H1 (cell line): Measurements from ENCODE around the gene FBXO21. TPM values are rescaled to one million over a fixed set of nuclear protein-coding genes. Genes with fewer than 3 reads are reported as not detected.

Experiments
- CTCF ChIA-PET: fragments of 300-600 bp; sonication (Branson Sonifier 250); formaldehyde crosslinking; loops from one replicate; lab custom pipeline; 2021; ENCODE audit not compliant: partially characterized antibody; lab: Charles Lee
- POLR2A ChIA-PET: fragments of 300-600 bp; sonication (Branson Sonifier 250); formaldehyde crosslinking; loops from one replicate; lab custom pipeline; 2021; ENCODE audit warnings: inconsistent platforms; ENCODE audit not compliant: partially characterized antibody; lab: Charles Lee
- DNase-seq, 2 experiments: peaks; one replicate each; pipeline versions ENCODE4 v3.0.0 to v3.0.0-alpha.2; 2010 to 2022; ENCODE audit warnings: low spot score in 2 of 2, low read depth in 1 of 2, mixed read lengths in 1 of 2
- FAIRE-seq: peaks from 2 replicates; lab custom pipeline; 2011; peaks lifted over from hg19 to GRCh38; lab: Jason Lieb, UNC
- H2AFZ ChIP-seq: 2 replicates; pipeline ENCODE4 v1.8.1; 2012; ENCODE audit warnings: low read length, inconsistent platforms
- H2AK5ac ChIP-seq: 2 replicates; pipeline ENCODE4 v1.6.1; 2013; ENCODE audit warnings: low read depth, low read length
- H2BK120ac ChIP-seq: replicated peaks from 2 replicates; pipeline ENCODE3; 2013; ENCODE audit warnings: low read depth, low read length, inconsistent platforms
- H2BK12ac ChIP-seq: 2 replicates; pipeline ENCODE4 v1.6.1; 2013; ENCODE audit warnings: low read depth, low read length
- H2BK15ac ChIP-seq: 2 replicates; pipeline ENCODE4 v1.6.1; 2013; ENCODE audit warnings: low read length
- H2BK20ac ChIP-seq: 2 replicates; pipeline ENCODE4 v1.6.1; 2013; ENCODE audit warnings: low read length
- H2BK5ac ChIP-seq: 2 replicates; pipeline ENCODE4 v1.6.1; 2013; ENCODE audit warnings: low read depth, low read length
- H3K14ac ChIP-seq: 2 replicates; pipeline ENCODE4 v1.6.1; 2013; ENCODE audit warnings: inconsistent platforms; ENCODE audit not compliant: insufficient read length
- H3K18ac ChIP-seq: 2 replicates; pipeline ENCODE4 v1.6.1; 2013; ENCODE audit warnings: low read length; ENCODE audit errors: extremely low read depth
- H3K23ac ChIP-seq: 2 replicates; pipeline ENCODE4 v1.6.1; 2013; ENCODE audit warnings: inconsistent platforms; ENCODE audit not compliant: insufficient read length
- H3K23me2 ChIP-seq: 2 replicates; pipeline ENCODE4 v1.6.1; 2013; ENCODE audit warnings: low read depth, low read length
- H3K27ac ChIP-seq: 2 replicates; pipeline ENCODE4 v1.6.1; 2011; ENCODE audit warnings: low read depth, low read length, inconsistent platforms
- H3K27me3 ChIP-seq, 4 experiments: replicated peaks in 1 of 4; 1 replicate in 1 of 4; 2 replicates in 3 of 4; pipeline versions ENCODE4 v1.6.1 to v1.8.1; 2011 to 2013; ENCODE audit warnings: low read length in 3 of 4, mild to moderate bottlenecking in 3 of 4, inconsistent platforms in 2 of 4, mixed read lengths in 2 of 4, moderate library complexity in 1 of 4; ENCODE audit not compliant: control insufficient read depth in 3 of 4, insufficient read depth in 3 of 4; ENCODE audit errors: extremely low read depth in 1 of 4
- H3K36me3 ChIP-seq, 4 experiments: 2 replicates each; pipeline versions ENCODE4 v1.6.1 to v1.8.1; 2011 to 2013; ENCODE audit warnings: mild to moderate bottlenecking in 4 of 4, low read length in 3 of 4, moderate library complexity in 2 of 4, control low read depth in 1 of 4, inconsistent platforms in 1 of 4; ENCODE audit not compliant: insufficient read depth in 4 of 4, control insufficient read depth in 2 of 4
- H3K4ac ChIP-seq: replicated peaks from 2 replicates; pipeline ENCODE3; 2013; ENCODE audit warnings: low read length, low read depth, mixed read lengths, inconsistent platforms; ENCODE audit not compliant: insufficient read length
- H3K4me1 ChIP-seq, 4 experiments: replicated peaks in 1 of 4; 1 replicate in 1 of 4; 2 replicates in 3 of 4; pipeline versions ENCODE4 v1.6.1 to v1.8.1; 2011 to 2013; ENCODE audit warnings: low read length in 3 of 4, inconsistent platforms in 2 of 4, mixed read lengths in 1 of 4; ENCODE audit not compliant: insufficient read depth in 4 of 4, control insufficient read depth in 3 of 4
- H3K4me2 ChIP-seq, 2 experiments: 2 replicates each; pipeline versions ENCODE4 v1.6.1 to v1.8.1; 2011 to 2013; ENCODE audit warnings: low read depth in 2 of 2, low read length in 2 of 2, control low read depth in 1 of 2, inconsistent platforms in 1 of 2, mild to moderate bottlenecking in 1 of 2; ENCODE audit not compliant: insufficient read depth in 1 of 2
- H3K4me3 ChIP-seq, 4 experiments: fragments of 200-600, 300-600 bp in 1 of 4; sonication (generic), shearing (Covaris generic), sonication (Bioruptor Twin) in 1 of 4; 2 replicates each; pipeline versions ENCODE4 v1.5.1 to v1.8.1; 2011 to 2016; ENCODE audit warnings: low read length in 4 of 4, low read depth in 3 of 4, control low read depth in 2 of 4, inconsistent platforms in 2 of 4, mild to moderate bottlenecking in 2 of 4, mixed read lengths in 1 of 4, moderate library complexity in 1 of 4; ENCODE audit not compliant: insufficient read depth in 2 of 4; ENCODE audit errors: extremely low read depth in 1 of 4
- H3K56ac ChIP-seq: replicated peaks from 2 replicates; pipeline ENCODE3; 2013; ENCODE audit warnings: low read depth, mild to moderate bottlenecking, mixed read lengths, low read length, inconsistent platforms; ENCODE audit not compliant: insufficient read length
- H3K79me1 ChIP-seq: 2 replicates; pipeline ENCODE4 v1.6.1; 2013; ENCODE audit warnings: low read depth, low read length, control low read depth
- H3K79me2 ChIP-seq, 2 experiments: 2 replicates each; pipeline versions ENCODE4 v1.6.1 to v1.8.1; 2012 to 2013; ENCODE audit warnings: low read length in 2 of 2, mild to moderate bottlenecking in 2 of 2, inconsistent platforms in 1 of 2; ENCODE audit not compliant: insufficient read depth in 2 of 2, control insufficient read depth in 1 of 2
- H3K9ac ChIP-seq, 4 experiments: replicated peaks in 1 of 4; 1 replicate in 1 of 4; 2 replicates in 3 of 4; pipeline versions ENCODE4 v1.6.1 to v1.8.1; 2011 to 2013; ENCODE audit warnings: low read depth in 3 of 4, low read length in 3 of 4, control low read depth in 2 of 4, mild to moderate bottlenecking in 2 of 4, moderate library complexity in 2 of 4, inconsistent platforms in 1 of 4; ENCODE audit errors: extremely low read depth in 1 of 4
- H3K9me3 ChIP-seq, 2 experiments: 2 replicates each; pipeline versions ENCODE4 v1.6.1 to v1.8.1; 2012 to 2013; ENCODE audit warnings: mild to moderate bottlenecking in 2 of 2, moderate library complexity in 2 of 2, control low read depth in 1 of 2, inconsistent platforms in 1 of 2, low read depth in 1 of 2, low read length in 1 of 2, mixed read lengths in 1 of 2; ENCODE audit not compliant: insufficient read depth in 2 of 2
- H4K20me1 ChIP-seq, 2 experiments: replicated peaks in 1 of 2; 2 replicates each; pipeline versions ENCODE3 to v1.8.1; 2011 to 2013; ENCODE audit warnings: inconsistent platforms in 2 of 2, low read length in 2 of 2, mild to moderate bottlenecking in 1 of 2; ENCODE audit not compliant: insufficient read depth in 2 of 2, control insufficient read depth in 1 of 2
- H4K5ac ChIP-seq: 2 replicates; pipeline ENCODE4 v1.6.1; 2013; ENCODE audit warnings: low read length, low read depth, mixed read lengths, inconsistent platforms; ENCODE audit not compliant: insufficient read length
- H4K8ac ChIP-seq: 2 replicates; pipeline ENCODE4 v1.8.0; 2013; ENCODE audit warnings: mild to moderate bottlenecking, moderate library complexity, low read length, inconsistent platforms; ENCODE audit not compliant: insufficient read depth; ENCODE audit errors: extremely low read depth
- H4K91ac ChIP-seq: replicated peaks from 2 replicates; pipeline ENCODE3; 2013; ENCODE audit warnings: low read length, mixed read lengths, inconsistent platforms; ENCODE audit not compliant: insufficient read length
- CBX5 ChIP-seq: fragments of 300-800, 300-1000 bp; sonication (generic); IDR thresholded peaks from 2 replicates; pipeline ENCODE4 v1.7.1; 2016; ENCODE audit warnings: antibody characterized with exemption, low read length, low read depth
- CHD2 ChIP-seq: IDR thresholded peaks from 2 replicates; pipeline ENCODE4 v1.6.1; 2012; ENCODE audit warnings: low read length, improper control_type of control experiment
- WGBS, 2 experiments: shearing (Covaris generic) in 1 of 2; methylation state at CpG; one replicate each; pipeline versions ENCODE4 v1.1.6 to v1.1.7; 2013 to 2015; ENCODE audit warnings: low lambda C conversion rate in 2 of 2, mixed read lengths in 2 of 2, inconsistent platforms in 1 of 2, low coverage in 1 of 2, missing lambda C conversion rate in 1 of 2; ENCODE audit not compliant: insufficient replicate concordance in 2 of 2, insufficient coverage in 1 of 2, insufficient read length in 1 of 2; ENCODE audit errors: extremely low coverage in 1 of 2, missing lambda C conversion rate in 1 of 2; 5-methylcytosine and 5-hydroxymethylcytosine counted together
- polyA plus RNA-seq, 7 experiments: library from polyadenylated mRNA; depleted of rRNA in 3 of 7; stranded (reverse) in 5 of 7; unstranded in 2 of 7; fragments of >200 nt in 5 of 7; fragments of 200-250 nt in 2 of 7; gene quantifications; 1 replicate in 5 of 7; 2 replicates in 1 of 7; 4 replicates in 1 of 7; pipeline versions ENCODE4 v1.2.1 to v1.2.3, GENCODE V29; 2011 to 2013; ENCODE audit warnings: missing spikeins in 2 of 7, mixed read lengths in 2 of 7
- total RNA-seq: library from RNA; stranded (reverse); fragmentation: NEBNext Ultra II Directional; extraction: Animal tissue kit (Norgen Biotek cat#: 25700); gene quantifications from 2 replicates; pipeline ENCODE4 v1.2.1, GENCODE V29; 2021

Gene FBXO21
- total and polyA plus RNA-seq, 2 of the 8 experiments (the other 6 are each of a cell fraction or from before 2014, with no cell fraction given) = 57.0 to 80.6 TPM

DNA sequence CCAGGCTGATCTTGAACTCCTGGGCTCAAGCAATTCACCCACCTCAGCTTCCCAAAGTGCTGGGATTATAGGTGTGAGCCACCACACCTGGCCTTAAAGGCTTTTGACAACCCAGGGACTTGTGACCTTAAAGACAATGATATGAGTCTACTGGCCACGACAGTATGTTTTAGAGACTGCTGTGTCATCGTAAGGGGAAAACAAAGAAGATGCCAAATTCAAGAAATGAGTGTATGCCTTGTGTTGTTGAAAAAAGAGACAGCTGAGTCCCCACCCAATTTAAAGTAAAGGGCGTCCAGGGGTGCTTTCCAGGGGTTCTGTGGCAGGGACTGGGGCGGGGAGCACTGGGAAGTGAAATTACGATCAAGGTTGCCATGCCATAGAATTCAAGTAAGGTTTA lies 26.4 kb upstream of the FBXO21 start:
- no peak overlapping the region for H3K9ac ChIP-seq
- DNase-seq (no peak), FAIRE-seq (no peak)
- no peaks in the 10 kb centered on the region for H3K79me1 ChIP-seq
- no peak overlapping the region for H3K18ac ChIP-seq
- H3K23ac ChIP-seq = no peak overlapping the region
- WGBS, 2 experiments = 95% methylated on average over 5 of the region's 5 CpGs; no CpG with 5 or more reads in 1 of the 2 experiments
- H2AFZ ChIP-seq = no peak overlapping the region
- POLR2A ChIA-PET = no interaction called here
- H3K4me3 ChIP-seq = no peak overlapping the region
- no peak overlapping the region for H4K5ac ChIP-seq
- no peak overlapping the region for H4K91ac ChIP-seq
- CTCF ChIA-PET = interaction anchor here (0.7 to 1.0 kb wide), 2 partner anchors 633 to 657 kb away, joined by 3 to 4 read pairs; no protein-coding TSS in a partner anchor
- no peaks in the 10 kb centered on the region for H4K20me1 ChIP-seq
- H2BK15ac ChIP-seq = no peak overlapping the region
- peaks cover 0 to 4% (median 0%) of the 10 kb centered on the region in 4 experiments; a peak in 1 of 7 replicates for H3K4me1 ChIP-seq
- no peak overlapping the region for H3K56ac ChIP-seq
- no peak overlapping the region for H3K27ac ChIP-seq
- no peak overlapping the region for H3K14ac ChIP-seq
- no peaks in the 10 kb centered on the region for H3K79me2 ChIP-seq
- H2BK5ac ChIP-seq = no peak overlapping the region
- no peak overlapping the region for H2BK20ac ChIP-seq
- no peak overlapping the region for H3K4me2 ChIP-seq
- TF ChIP-seq CHD2 = no peak
- TF ChIP-seq CBX5 = no peak
- no peak overlapping the region for H2AK5ac ChIP-seq
- H2BK12ac ChIP-seq = no peak overlapping the region
- no peaks in the 10 kb centered on the region for H3K27me3 ChIP-seq
- no peaks in the 10 kb centered on the region for H3K23me2 ChIP-seq
- H3K36me3 ChIP-seq = no peaks in the 10 kb centered on the region
- H4K8ac ChIP-seq = no peak overlapping the region
- H2BK120ac ChIP-seq = no peak overlapping the region
- no peak overlapping the region for H3K4ac ChIP-seq
- no peaks in the 10 kb centered on the region for H3K9me3 ChIP-seq
